Measurements from ENCODE around the gene TCAIM.

TCAIM gene

DNA sequence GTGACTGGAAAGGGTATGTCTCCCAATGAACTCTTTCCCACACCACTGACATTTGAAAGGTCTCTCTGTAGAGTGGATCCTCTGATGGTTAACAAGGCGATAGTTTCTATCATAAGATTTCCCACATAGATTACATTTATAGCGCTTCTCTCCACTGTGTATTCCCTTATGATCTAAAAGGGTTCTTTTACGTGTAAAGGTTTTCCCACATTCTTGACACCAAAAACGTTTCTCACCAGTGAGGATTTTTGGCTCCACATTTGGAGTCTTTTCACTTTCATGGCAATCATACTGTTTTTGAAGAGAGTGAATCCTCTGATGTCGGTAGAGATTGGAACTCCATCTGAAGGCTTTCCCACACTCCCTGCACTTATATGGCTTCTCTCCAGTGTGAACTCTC, 108.4 kb downstream of the TCAIM start:
- no peak for DNase-seq

DNA sequence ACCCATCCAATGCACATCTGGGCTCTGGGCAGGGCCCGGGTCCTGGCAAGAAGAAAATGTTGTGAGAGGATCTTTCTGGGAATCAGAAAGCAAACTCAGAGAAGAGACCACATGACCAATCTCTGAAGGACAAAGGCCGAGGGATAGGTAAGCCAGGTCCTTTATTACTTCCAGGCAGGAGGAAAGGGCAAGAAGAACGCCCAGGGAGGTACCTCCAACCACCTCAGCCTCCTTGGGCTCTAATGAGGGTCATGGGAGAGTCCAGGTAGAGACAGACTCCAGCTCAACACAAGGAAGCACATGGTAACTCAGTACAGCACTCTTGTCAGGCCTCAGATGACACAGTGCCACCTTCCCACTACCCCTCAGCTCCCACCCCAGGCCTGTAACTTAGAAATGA, 112.9 kb downstream of the TCAIM start:
- no peak for DNase-seq

DNA sequence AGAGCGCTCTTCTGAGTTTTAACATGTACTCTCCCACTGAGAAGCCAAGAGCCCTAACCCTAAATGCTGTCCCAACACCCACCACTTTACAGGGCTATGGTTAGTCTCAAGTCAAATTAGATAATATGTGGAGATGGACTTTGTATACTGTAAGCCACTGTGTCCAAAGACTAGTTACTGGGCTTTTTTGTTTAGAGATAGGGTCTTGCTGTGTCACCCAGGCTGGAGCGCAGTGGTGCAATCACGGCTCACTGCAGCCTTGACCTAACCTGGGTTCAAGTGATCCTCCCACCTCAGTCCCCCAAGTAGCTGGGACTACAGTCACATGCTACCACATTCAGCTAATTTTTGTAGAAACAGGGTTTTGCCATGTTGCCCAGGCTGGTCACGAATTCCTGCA, 115.7 kb downstream of the TCAIM start:
- DNase-seq, result no peak

DNA sequence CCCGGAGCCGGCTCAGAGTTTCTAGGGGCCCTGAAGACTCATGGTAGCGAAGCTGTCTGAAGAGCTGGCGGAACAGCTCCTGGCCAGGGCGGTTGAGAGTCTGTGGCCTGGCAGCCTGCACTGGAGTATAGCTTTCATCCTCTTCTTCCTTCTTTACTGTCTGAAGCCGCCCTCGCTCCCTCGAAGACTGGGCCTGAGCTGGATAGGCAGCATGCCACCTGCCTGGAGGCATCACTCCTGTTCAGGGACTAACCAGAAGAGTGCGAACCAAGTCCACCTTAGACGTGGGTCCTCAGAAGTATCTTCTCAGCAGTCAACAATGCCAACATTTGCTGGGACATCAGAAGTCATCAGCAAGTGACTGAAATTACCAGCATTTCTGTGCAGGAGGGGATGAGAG, 116.8 kb downstream of the TCAIM start:
- no peak for DNase-seq

All from NCI-H187 treated with DMSO at 0.1 percent for 48 hours (cell line).